ENCODE data around the gene FMN1.

FMN1 gene

GRCh38 chr15:32737304-32737703 lies 457.2 kb downstream of the FMN1 start:
- Histone ChIP-seq H3K4me3 (ENCODE audit: low read depth, low read length) (no peak overlapping the region), H3K27ac (ENCODE audit: low read depth, low read length) (no peak overlapping the region), H3K9me3 (ENCODE audit: control insufficient read depth, insufficient read depth, low read length) (no peaks in the 10 kb centered on the region), H3K36me3 (ENCODE audit: control insufficient read depth, insufficient read depth, low read length) (no peaks in the 10 kb centered on the region), H3K4me1 (ENCODE audit: control insufficient read depth, insufficient read depth, low read length) (no peaks in the 10 kb centered on the region), H3K9ac (ENCODE audit: low read depth, low read length) (no peak overlapping the region), H3K27me3 (ENCODE audit: control insufficient read depth, insufficient read depth, low read length) (no peaks in the 10 kb centered on the region)

GRCh38 chr15:32736701-32737061 lies 457.8 kb downstream of the FMN1 start:
- Histone ChIP-seq H3K9ac (ENCODE audit: low read depth, low read length) (no peak overlapping the region), H3K36me3 (ENCODE audit: control insufficient read depth, insufficient read depth, low read length) (no peaks in the 10 kb centered on the region), H3K27ac (ENCODE audit: low read depth, low read length) (no peak overlapping the region), H3K4me3 (ENCODE audit: low read depth, low read length) (no peak overlapping the region), H3K9me3 (ENCODE audit: control insufficient read depth, insufficient read depth, low read length) (no peaks in the 10 kb centered on the region), H3K4me1 (ENCODE audit: control insufficient read depth, insufficient read depth, low read length) (no peaks in the 10 kb centered on the region), H3K27me3 (ENCODE audit: control insufficient read depth, insufficient read depth, low read length) (no peaks in the 10 kb centered on the region)

GRCh38 chr15:32735989-32736700 lies 458.4 kb downstream of the FMN1 start:
- Histone ChIP-seq H3K4me3 (ENCODE audit: low read depth, low read length) (no peak overlapping the region), H3K9ac (ENCODE audit: low read depth, low read length) (no peak overlapping the region), H3K9me3 (ENCODE audit: control insufficient read depth, insufficient read depth, low read length) (no peaks in the 10 kb centered on the region), H3K4me1 (ENCODE audit: control insufficient read depth, insufficient read depth, low read length) (no peaks in the 10 kb centered on the region; the same call in 1 of the 2 replicates), H3K27ac (ENCODE audit: low read depth, low read length) (no peak overlapping the region), H3K36me3 (ENCODE audit: control insufficient read depth, insufficient read depth, low read length) (no peaks in the 10 kb centered on the region), H3K27me3 (ENCODE audit: control insufficient read depth, insufficient read depth, low read length) (no peaks in the 10 kb centered on the region)

DNA sequence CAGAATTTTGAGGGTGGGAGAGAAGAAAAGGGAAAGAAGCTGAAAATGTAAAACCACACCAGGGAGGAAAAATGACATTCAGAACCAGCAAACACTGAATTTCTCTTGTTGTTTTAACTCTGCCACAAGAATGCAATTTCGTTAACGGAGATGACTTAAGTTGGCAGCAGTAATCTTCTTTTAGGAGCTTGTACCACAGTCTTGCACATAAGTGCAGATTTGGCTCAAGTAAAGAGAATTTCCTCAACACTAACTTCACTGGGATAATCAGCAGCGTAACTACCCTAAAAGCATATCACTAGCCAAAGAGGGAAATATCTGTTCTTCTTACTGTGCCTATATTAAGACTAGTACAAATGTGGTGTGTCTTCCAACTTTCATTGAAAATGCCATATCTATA lies 461.2 kb downstream of the FMN1 start:
- H3K4me1 ChIP-seq (ENCODE audit: control insufficient read depth, insufficient read depth, low read length), result peaks cover 8% of the 10 kb centered on the region
- H3K27me3 ChIP-seq (ENCODE audit: control insufficient read depth, insufficient read depth, low read length), result no peaks in the 10 kb centered on the region
- no peaks in the 10 kb centered on the region for H3K36me3 ChIP-seq (ENCODE audit: control insufficient read depth, insufficient read depth, low read length)
- H3K4me3 ChIP-seq (ENCODE audit: low read depth, low read length), result no peak overlapping the region
- H3K27ac ChIP-seq (ENCODE audit: low read depth, low read length), result no peak overlapping the region
- H3K9me3 ChIP-seq (ENCODE audit: control insufficient read depth, insufficient read depth, low read length), result no peaks in the 10 kb centered on the region
- no peak overlapping the region for H3K9ac ChIP-seq (ENCODE audit: low read depth, low read length)

GRCh38 chr15:32732574-32733157 lies 461.8 kb downstream of the FMN1 start:
- Histone ChIP-seq H3K9ac (ENCODE audit: low read depth, low read length) (no peak overlapping the region), H3K36me3 (ENCODE audit: control insufficient read depth, insufficient read depth, low read length) (no peaks in the 10 kb centered on the region)

GRCh38 chr15:32730677-32731654 lies 463.5 kb downstream of the FMN1 start:
- H3K9ac ChIP-seq (ENCODE audit: low read depth, low read length), result no peak overlapping the region
- H3K27me3 ChIP-seq (ENCODE audit: control insufficient read depth, insufficient read depth, low read length), result no peaks in the 10 kb centered on the region
- peaks cover 8% of the 10 kb centered on the region for H3K4me1 ChIP-seq (ENCODE audit: control insufficient read depth, insufficient read depth, low read length)
- no peaks in the 10 kb centered on the region for H3K9me3 ChIP-seq (ENCODE audit: control insufficient read depth, insufficient read depth, low read length)
- no peak overlapping the region for H3K27ac ChIP-seq (ENCODE audit: low read depth, low read length)
- no peak overlapping the region for H3K4me3 ChIP-seq (ENCODE audit: low read depth, low read length)
- H3K36me3 ChIP-seq (ENCODE audit: control insufficient read depth, insufficient read depth, low read length), result no peaks in the 10 kb centered on the region

More at GRCh38 chr15:32732574-32733157, 461.8 kb downstream of the FMN1 start:
- Histone ChIP-seq H3K4me3 (ENCODE audit: low read depth, low read length) (no peak overlapping the region), H3K27ac (ENCODE audit: low read depth, low read length) (no peak overlapping the region), H3K9me3 (ENCODE audit: control insufficient read depth, insufficient read depth, low read length) (no peaks in the 10 kb centered on the region), H3K4me1 (ENCODE audit: control insufficient read depth, insufficient read depth, low read length) (peaks cover 8% of the 10 kb centered on the region), H3K27me3 (ENCODE audit: control insufficient read depth, insufficient read depth, low read length) (no peaks in the 10 kb centered on the region)

- no peak overlapping the region for H3K9ac ChIP-seq (ENCODE audit: low read depth, low read length)
- H3K4me1 ChIP-seq (ENCODE audit: control insufficient read depth, insufficient read depth, low read length), result peaks cover 8% of the 10 kb centered on the region
- H3K9me3 ChIP-seq (ENCODE audit: control insufficient read depth, insufficient read depth, low read length), result no peaks in the 10 kb centered on the region
- H3K36me3 ChIP-seq (ENCODE audit: control insufficient read depth, insufficient read depth, low read length), result no peaks in the 10 kb centered on the region
- H3K27ac ChIP-seq (ENCODE audit: low read depth, low read length), result no peak overlapping the region
- no peak overlapping the region for H3K4me3 ChIP-seq (ENCODE audit: low read depth, low read length)
- no peaks in the 10 kb centered on the region for H3K27me3 ChIP-seq (ENCODE audit: control insufficient read depth, insufficient read depth, low read length)
These were observed 464.7 kb downstream of the FMN1 start for GRCh38 chr15:32729700-32730395.

- H3K36me3 ChIP-seq (ENCODE audit: control insufficient read depth, insufficient read depth, low read length), result no peaks in the 10 kb centered on the region
- no peak overlapping the region for H3K9ac ChIP-seq (ENCODE audit: low read depth, low read length)
- peaks cover 8% of the 10 kb centered on the region; the same call in 1 of the 2 replicates for H3K4me1 ChIP-seq (ENCODE audit: control insufficient read depth, insufficient read depth, low read length)
- no peaks in the 10 kb centered on the region for H3K9me3 ChIP-seq (ENCODE audit: control insufficient read depth, insufficient read depth, low read length)
- H3K4me3 ChIP-seq (ENCODE audit: low read depth, low read length), result no peak overlapping the region
- no peak overlapping the region for H3K27ac ChIP-seq (ENCODE audit: low read depth, low read length)
- H3K27me3 ChIP-seq (ENCODE audit: control insufficient read depth, insufficient read depth, low read length), result peaks cover 43% of the 10 kb centered on the region
These were observed 471.2 kb downstream of the FMN1 start for GRCh38 chr15:32723171-32723948.

DNA sequence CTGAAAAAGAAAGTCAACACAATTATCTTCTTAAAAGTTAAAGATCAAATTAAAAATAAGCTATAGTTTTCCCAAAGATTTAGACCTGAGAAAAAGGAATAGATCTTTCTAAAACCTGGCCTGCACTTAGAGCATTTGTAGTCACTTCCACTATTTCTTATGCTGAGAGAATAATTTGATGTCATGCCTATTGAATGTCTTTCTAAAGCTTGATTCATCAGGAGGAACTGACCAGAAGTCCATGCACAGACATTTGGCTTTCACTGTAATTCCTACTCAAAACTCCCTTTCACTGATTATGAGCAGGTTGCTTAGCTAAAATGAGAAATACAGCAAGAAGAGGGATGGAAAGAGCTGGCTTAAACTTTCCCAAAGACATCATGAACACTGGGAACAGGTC lies 472.4 kb downstream of the FMN1 start:
- no peak overlapping the region for H3K9ac ChIP-seq (ENCODE audit: low read depth, low read length)
- no peak overlapping the region for H3K4me3 ChIP-seq (ENCODE audit: low read depth, low read length)
- no peaks in the 10 kb centered on the region for H3K9me3 ChIP-seq (ENCODE audit: control insufficient read depth, insufficient read depth, low read length)
- H3K27me3 ChIP-seq (ENCODE audit: control insufficient read depth, insufficient read depth, low read length), result peaks cover 55% of the 10 kb centered on the region
- peaks cover 9% of the 10 kb centered on the region; the same call in 1 of the 2 replicates for H3K4me1 ChIP-seq (ENCODE audit: control insufficient read depth, insufficient read depth, low read length)
- H3K27ac ChIP-seq (ENCODE audit: low read depth, low read length), result no peak overlapping the region
- H3K36me3 ChIP-seq (ENCODE audit: control insufficient read depth, insufficient read depth, low read length), result no peaks in the 10 kb centered on the region

GRCh38 chr15:32721596-32721995 lies 472.9 kb downstream of the FMN1 start:
- H3K27ac ChIP-seq (ENCODE audit: low read depth, low read length), result no peak overlapping the region
- no peak overlapping the region for H3K4me3 ChIP-seq (ENCODE audit: low read depth, low read length)
- H3K27me3 ChIP-seq (ENCODE audit: control insufficient read depth, insufficient read depth, low read length), result peaks cover 60% of the 10 kb centered on the region
- H3K4me1 ChIP-seq (ENCODE audit: control insufficient read depth, insufficient read depth, low read length), result peaks cover 14% of the 10 kb centered on the region
- H3K9ac ChIP-seq (ENCODE audit: low read depth, low read length), result no peak overlapping the region
- no peaks in the 10 kb centered on the region for H3K36me3 ChIP-seq (ENCODE audit: control insufficient read depth, insufficient read depth, low read length)
- H3K9me3 ChIP-seq (ENCODE audit: control insufficient read depth, insufficient read depth, low read length), result no peaks in the 10 kb centered on the region

Data from HUES48 (cell line).